AG08395 (cell line): ENCODE results near the gene NIN.
"Not testable (repeated sequence)": the region's sequence is repeated elsewhere in the genome, so short reads cannot be mapped to it uniquely, and the experiment has no call there.

Experiments
- DNase-seq: peaks from one replicate; pipeline ENCODE4 v3.0.0; 2012; ENCODE audit warnings: mixed read lengths, low spot score

The NIN gene

GRCh38 chr14:50719911-50720759 lies 110.8 kb downstream of the NIN start:
- DNase-seq = no peak

GRCh38 chr14:50718949-50719348 lies 112.0 kb downstream of the NIN start:
- no peak for DNase-seq

DNA sequence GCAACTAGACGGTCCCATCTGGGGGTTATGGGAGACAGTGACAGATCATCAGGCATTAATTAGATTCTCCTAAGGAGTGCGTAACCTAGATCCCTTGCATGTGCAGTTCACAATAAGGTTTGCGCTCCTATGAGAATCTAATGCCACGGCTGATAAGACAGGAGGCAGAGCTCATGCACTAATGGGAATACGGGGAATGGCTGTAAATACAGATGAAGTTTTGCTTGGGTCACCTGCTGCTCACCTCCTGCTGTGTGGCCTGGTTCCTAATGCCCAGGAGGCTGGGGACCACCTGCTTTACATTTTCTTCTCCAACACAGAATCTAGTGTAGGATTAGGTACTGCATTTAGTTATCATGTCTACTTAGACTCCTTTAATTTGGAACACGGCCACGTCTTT lies 113.2 kb downstream of the NIN start:
- no peak for DNase-seq

- DNase-seq = peak; percentile 68
Measured at GRCh38 chr14:50714450-50715073, 116.4 kb downstream of the NIN start.

DNA sequence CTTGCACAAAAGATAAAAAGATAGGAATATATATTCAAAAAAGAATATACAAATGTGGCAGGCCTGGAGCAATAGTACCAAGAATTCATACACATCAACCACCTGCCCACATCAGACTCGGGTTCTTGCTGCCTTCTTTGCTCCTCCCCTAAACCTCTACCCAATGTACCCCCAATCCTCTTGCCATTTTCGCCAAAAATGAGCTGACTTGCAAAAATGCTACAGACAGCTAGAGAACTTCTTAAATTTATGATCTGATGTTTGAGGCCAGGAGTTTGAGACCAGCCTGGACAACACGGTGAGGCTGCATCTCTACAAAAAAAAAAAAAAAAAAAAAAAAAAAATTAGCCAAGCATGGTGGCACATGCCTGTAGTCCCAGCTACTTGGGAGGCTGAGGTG lies 119.9 kb downstream of the NIN start:
- no peak for DNase-seq

DNA sequence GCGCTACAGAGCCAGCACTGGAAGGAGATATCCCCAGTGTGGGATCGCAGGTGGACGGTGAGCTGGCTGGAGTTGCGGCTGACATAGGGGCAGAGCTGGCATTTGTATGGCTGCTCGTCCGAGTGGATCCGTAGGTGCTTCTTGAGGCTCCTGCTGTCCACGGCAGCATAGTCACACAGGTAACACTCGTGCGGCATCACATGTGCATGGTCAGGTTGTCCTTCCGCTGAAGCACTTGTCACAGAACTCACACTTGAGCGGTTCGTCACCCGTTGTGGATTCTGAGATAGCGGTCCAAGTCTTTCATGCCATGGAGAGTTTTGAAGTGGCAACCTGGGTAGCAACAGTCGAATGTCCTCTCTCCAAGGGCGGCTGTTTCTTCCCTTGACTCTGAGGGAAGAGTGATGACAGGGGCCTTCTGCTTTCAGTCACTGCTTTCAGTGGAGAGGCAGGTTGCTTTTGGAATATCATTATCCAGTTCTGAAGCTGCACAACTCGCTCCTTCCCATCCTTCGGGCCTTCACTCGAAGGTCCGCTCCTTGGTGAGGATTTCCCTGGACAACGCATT lies 125.9 kb downstream of the NIN start:
- no peak for DNase-seq

DNA sequence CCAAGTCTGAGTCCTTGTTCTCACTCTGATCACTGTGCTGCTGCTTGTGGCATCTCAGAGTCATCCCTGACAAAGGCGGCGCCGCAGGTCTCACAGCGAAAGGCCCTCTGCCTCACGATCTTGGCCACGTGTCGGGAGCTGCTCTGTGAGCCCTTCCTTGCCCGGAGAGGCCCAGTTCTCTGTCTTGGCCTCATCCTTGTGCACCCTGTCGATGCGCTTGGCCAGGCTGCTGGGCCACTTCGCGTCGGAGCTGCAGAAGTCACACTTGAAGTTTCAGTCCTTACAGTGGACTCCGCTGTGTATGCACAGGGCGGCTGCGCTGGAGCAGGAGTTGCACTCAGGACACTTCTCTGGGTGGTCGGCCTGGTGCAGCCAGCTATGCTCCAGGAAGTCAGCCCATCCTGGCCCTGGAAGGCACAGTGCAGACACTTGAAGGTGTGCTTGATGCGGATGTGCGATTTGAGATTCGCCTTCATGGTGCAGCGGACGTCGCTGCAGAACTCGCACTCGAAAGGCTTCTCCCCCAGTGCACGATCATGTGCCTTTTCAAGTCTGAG lies 126.4 kb downstream of the NIN start:
- DNase-seq = no peak

GRCh38 chr14:50697659-50698290 lies 133.2 kb downstream of the NIN start:
- DNase-seq = no peak

DNA sequence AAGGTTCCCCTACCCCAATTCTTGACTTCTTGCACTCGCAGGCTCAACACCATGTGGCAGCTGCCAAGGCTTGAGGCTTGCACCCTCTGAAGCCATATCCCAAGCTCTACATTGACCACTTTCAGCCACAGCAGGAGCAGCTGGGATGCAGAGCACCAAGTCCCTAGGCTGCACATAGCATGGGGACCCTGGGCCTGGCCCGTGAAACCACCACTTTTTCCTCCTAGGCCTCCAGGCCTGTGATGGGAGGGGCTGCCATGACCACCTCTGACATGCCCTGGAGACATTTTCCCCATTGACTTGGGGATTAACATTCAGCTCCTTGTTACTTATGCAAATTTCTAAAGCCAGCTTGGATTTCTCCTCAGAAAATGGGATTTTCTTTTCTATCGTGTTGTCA lies 136.7 kb downstream of the NIN start:
- not testable (repeated sequence) for DNase-seq

DNA sequence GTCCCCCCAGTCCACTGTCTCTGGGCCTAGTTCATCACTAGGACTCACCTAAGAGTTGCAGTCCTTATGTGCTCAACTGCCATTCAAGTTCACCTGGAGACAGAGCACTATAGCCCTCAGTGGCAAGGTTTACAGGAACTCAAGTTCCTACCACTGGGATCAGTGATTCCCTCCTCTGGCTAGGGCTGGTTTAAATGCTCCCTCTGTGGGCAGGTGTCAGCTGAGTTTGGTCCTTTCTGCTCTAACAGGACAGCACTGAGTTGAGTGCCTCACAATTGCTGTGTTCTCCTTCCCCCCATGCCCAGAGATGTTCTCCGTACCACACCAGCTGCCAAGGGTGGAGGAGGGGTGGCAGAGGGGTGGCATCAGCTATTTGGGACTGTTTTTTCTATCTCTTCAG lies 142.1 kb downstream of the NIN start:
- DNase-seq = no peak

DNA sequence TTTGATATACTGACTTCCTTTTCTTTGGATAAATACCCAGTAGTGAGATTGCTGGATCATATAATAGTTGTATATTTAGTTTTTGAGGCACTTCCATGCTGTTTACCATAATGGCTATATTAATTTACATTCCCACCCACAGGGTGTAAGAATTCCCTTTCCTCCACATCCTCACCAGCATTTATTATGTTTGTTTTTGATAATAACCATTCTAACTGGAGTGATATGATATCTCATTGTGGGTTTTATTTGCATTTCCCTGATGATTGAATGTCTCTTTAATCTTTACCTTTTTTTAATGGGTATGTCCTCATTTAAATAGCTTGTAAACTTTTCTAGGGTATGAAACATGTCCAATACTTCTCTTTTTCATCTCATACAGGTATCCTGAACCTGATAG lies 151.3 kb downstream of the NIN start:
- no peak for DNase-seq

GRCh38 chr14:50678163-50678562 lies 152.8 kb downstream of the NIN start:
- no peak for DNase-seq

GRCh38 chr14:50677527-50678063 lies 153.4 kb downstream of the NIN start:
- DNase-seq = peak; percentile 70

DNA sequence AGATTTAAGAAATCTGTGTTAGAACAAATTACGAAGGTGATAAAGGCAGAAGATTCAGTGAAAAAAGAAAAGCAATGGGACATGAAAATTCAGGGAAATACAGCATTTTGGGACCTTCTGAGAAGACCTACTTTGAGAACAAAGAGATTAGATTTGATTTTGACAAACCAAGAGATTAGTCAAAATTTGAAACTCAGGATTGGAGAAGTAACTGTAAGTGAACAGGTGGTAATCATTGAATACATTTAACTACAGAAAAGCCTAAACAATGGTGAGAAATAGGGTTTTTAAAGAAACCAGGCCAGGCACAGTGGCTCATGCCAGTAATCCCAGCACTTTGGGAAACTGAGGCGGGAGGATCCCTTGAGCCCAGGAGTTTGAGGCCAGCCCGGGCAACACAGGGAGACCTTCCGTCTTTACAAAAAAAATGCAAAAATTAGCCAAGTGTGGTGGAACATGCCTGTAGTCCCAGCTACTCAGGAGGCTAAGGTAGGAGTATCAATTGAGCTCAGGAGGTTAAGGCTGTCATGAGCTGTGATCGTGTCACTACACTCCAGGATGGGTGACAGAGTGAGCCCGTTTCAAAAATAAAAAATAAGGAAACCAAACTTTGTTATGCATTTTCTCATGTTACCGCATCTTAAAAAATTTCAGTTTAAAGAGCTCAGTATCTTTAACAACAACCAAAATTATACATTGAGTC lies 154.0 kb downstream of the NIN start:
- no peak for DNase-seq

DNA sequence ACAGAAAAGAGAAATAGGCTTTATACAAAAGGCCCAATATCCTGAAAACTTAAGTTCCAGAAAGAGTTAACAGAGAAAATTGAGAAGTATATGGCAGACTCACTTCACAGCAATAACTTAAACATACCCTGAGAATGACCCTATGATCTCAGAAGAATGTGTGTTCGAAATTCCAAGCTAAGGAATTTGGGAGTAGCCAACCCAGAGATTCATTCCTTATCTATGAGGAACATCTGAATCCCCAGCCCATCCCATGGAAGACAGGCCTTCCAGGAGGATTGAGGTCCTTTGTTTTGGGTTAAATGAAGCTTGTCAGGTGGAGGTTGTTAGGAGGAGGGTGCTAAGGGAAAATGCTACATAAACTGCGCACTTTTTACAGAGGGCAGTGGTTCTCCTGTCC lies 155.4 kb downstream of the NIN start:
- DNase-seq = peak; percentile 35

DNA sequence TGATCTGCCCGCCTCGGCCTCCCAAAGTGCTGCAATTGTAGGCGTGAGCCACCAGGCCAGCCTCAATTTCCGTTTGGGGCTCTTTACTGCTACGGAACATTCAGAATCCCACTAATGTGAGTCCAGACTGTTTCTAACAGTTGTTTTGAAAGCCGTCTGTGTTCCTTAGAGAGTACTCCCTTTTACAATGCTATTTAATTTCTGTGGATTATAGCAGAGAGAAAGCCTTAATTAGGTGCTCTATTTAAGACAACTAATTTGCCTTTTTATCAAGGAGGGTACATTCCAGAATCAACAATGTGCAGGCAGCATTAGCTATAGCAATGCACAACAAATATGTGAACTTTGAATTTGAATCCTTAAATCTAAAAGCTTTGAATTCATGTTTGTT lies 160.1 kb downstream of the NIN start:
- no peak for DNase-seq

- no peak for DNase-seq
Measured at GRCh38 chr14:50670196-50670865, 160.6 kb downstream of the NIN start.
